HEK293 (cell line): ENCODE measurements around the gene ABTB2.
A peak's percentile ranks its signal among the peaks of the same experiment; 100 is the strongest.

Experiments used
- CTCF ChIA-PET: fragments of 350-600 bp; formaldehyde crosslinking; extraction: SDS; loops from one replicate; lab custom pipeline; 2021; ENCODE audit warnings: antibody characterized with exemption; lab: Yijun Ruan, JAX
- POLR2A ChIA-PET: fragments of 300-600 bp; formaldehyde crosslinking; extraction: SDS; loops from one replicate; lab custom pipeline; 2020; ENCODE audit warnings: antibody characterized with exemption, inconsistent platforms; lab: Yijun Ruan, JAX
- H3K27ac ChIP-seq: fragments of 200-500 bp; sonication (Bioruptor generic); 2 replicates; pipeline ENCODE4 v1.5.1; 2014; ENCODE audit warnings: low read depth, low read length, control low read depth, inconsistent platforms; ENCODE audit errors: extremely low read depth
- H3K36me3 ChIP-seq, 2 experiments: fragments of 200-500 bp in 1 of 2; sonication (Bioruptor generic) in 1 of 2; 1 replicate in 1 of 2; 2 replicates in 1 of 2; pipeline ENCODE4 v1.5.1; 2014 to 2017; ENCODE audit warnings: inconsistent platforms in 2 of 2, low read length in 2 of 2; ENCODE audit not compliant: control insufficient read depth in 2 of 2, insufficient read depth in 1 of 2
- H3K4me1 ChIP-seq: fragments of 200-500 bp; sonication (Bioruptor generic); 2 replicates; pipeline ENCODE4 v1.5.1; 2014; ENCODE audit warnings: mild to moderate bottlenecking, low read length, inconsistent platforms; ENCODE audit not compliant: control insufficient read depth, insufficient read depth
- H3K4me3 ChIP-seq: 2 replicates; pipeline ENCODE4 v1.5.1; 2011; ENCODE audit warnings: low read depth, mild to moderate bottlenecking, control low read depth, low read length, moderate library complexity
- H3K9me3 ChIP-seq: fragments of 200-500 bp; sonication (Bioruptor generic); 2 replicates; pipeline ENCODE4 v1.5.1; 2014; ENCODE audit warnings: low read depth, low read length, inconsistent platforms; ENCODE audit not compliant: control insufficient read depth, insufficient read depth
- KLF10 ChIP-seq: fragments of 450-650 bp; IDR thresholded peaks from 2 replicates; pipeline ENCODE4 v1.5.1; 2018; ENCODE audit warnings: missing biosample characterization, mild to moderate bottlenecking, missing genetic modification characterization
- KLF17 ChIP-seq: fragments of 450-650 bp; formaldehyde crosslinking; IDR thresholded peaks from 2 replicates; pipeline ENCODE4 v1.5.1; 2016; ENCODE audit warnings: missing biosample characterization, missing genetic modification characterization
- KLF9 ChIP-seq: fragments of 450-650 bp; formaldehyde crosslinking; IDR thresholded peaks from 2 replicates; pipeline ENCODE4 v1.5.1; 2016; ENCODE audit warnings: missing biosample characterization, missing genetic modification characterization, low read depth
- REST ChIP-seq: fragments of 450-650 bp; formaldehyde crosslinking; IDR thresholded peaks from 2 replicates; pipeline ENCODE4 v1.5.1; 2016; ENCODE audit warnings: missing biosample characterization, missing genetic modification characterization
- SP2 ChIP-seq: fragments of 450-650 bp; formaldehyde crosslinking; IDR thresholded peaks from 2 replicates; pipeline ENCODE4 v1.5.1; 2016; ENCODE audit warnings: missing biosample characterization, missing genetic modification characterization
- ZBTB10 ChIP-seq: fragments of 450-650 bp; formaldehyde crosslinking; IDR thresholded peaks from 2 replicates; pipeline ENCODE4 v1.5.1; 2016; ENCODE audit warnings: missing biosample characterization, missing genetic modification characterization
- ZBTB20 ChIP-seq: fragments of 450-650 bp; formaldehyde crosslinking; IDR thresholded peaks from 2 replicates; pipeline ENCODE4 v1.5.1; 2016; ENCODE audit warnings: missing biosample characterization, missing genetic modification characterization
- ZBTB48 ChIP-seq: fragments of 450-650 bp; formaldehyde crosslinking; IDR thresholded peaks from 2 replicates; pipeline ENCODE4 v1.5.1; 2016; ENCODE audit warnings: missing biosample characterization, missing genetic modification characterization
- ZFP37 ChIP-seq: fragments of 450-650 bp; formaldehyde crosslinking; IDR thresholded peaks from 2 replicates; pipeline ENCODE4 v1.5.1; 2016; ENCODE audit warnings: missing biosample characterization, missing genetic modification characterization
- ZFP69B ChIP-seq: fragments of 450-650 bp; formaldehyde crosslinking; IDR thresholded peaks from 2 replicates; pipeline ENCODE4 v1.5.1; 2016; ENCODE audit warnings: missing biosample characterization, missing genetic modification characterization
- ZNF211 ChIP-seq: fragments of 450-650 bp; formaldehyde crosslinking; IDR thresholded peaks from 2 replicates; pipeline ENCODE4 v1.5.1; 2016; ENCODE audit warnings: low read depth, missing biosample characterization, missing genetic modification characterization
- ZNF248 ChIP-seq: fragments of 450-650 bp; formaldehyde crosslinking; IDR thresholded peaks from 2 replicates; pipeline ENCODE4 v1.5.1; 2017; ENCODE audit warnings: missing biosample characterization, missing genetic modification characterization
- ZNF341 ChIP-seq: fragments of 450-650 bp; formaldehyde crosslinking; IDR thresholded peaks from 2 replicates; pipeline ENCODE4; 2016; ENCODE audit warnings: low read depth, missing biosample characterization, missing genetic modification characterization
- ZNF391 ChIP-seq: fragments of 450-650 bp; formaldehyde crosslinking; IDR thresholded peaks from 2 replicates; pipeline ENCODE4 v1.5.1; 2016; ENCODE audit warnings: low read depth, missing biosample characterization, missing genetic modification characterization, borderline replicate concordance
- ZNF426 ChIP-seq: fragments of 450-650 bp; formaldehyde crosslinking; IDR thresholded peaks from 2 replicates; pipeline ENCODE4 v1.5.1; 2017; ENCODE audit warnings: missing biosample characterization, missing genetic modification characterization, mild to moderate bottlenecking, inconsistent platforms, moderate library complexity
- ZNF501 ChIP-seq: fragments of 450-650 bp; formaldehyde crosslinking; IDR thresholded peaks from 2 replicates; pipeline ENCODE4 v1.5.1; 2016; ENCODE audit warnings: missing biosample characterization, missing genetic modification characterization
- ZNF530 ChIP-seq: fragments of 450-650 bp; formaldehyde crosslinking; IDR thresholded peaks from 2 replicates; pipeline ENCODE4 v1.5.1; 2016; ENCODE audit warnings: low read depth, missing biosample characterization, missing genetic modification characterization
- ZNF561 ChIP-seq: fragments of 450-650 bp; IDR thresholded peaks from 2 replicates; pipeline ENCODE4 v1.5.1; 2018; ENCODE audit warnings: missing biosample characterization, missing genetic modification characterization, borderline replicate concordance
- ZNF600 ChIP-seq: fragments of 450-650 bp; formaldehyde crosslinking; IDR thresholded peaks from 2 replicates; pipeline ENCODE4 v1.5.1; 2016; ENCODE audit warnings: missing biosample characterization, missing genetic modification characterization
- ZNF639 ChIP-seq: fragments of 450-650 bp; formaldehyde crosslinking; IDR thresholded peaks from 2 replicates; pipeline ENCODE4 v1.5.1; 2016; ENCODE audit warnings: missing biosample characterization, missing genetic modification characterization
- ZNF660 ChIP-seq: fragments of 450-650 bp; IDR thresholded peaks from 2 replicates; pipeline ENCODE4 v1.5.1; 2018; ENCODE audit warnings: missing biosample characterization, mild to moderate bottlenecking, missing genetic modification characterization
- ZNF692 ChIP-seq: fragments of 450-650 bp; formaldehyde crosslinking; IDR thresholded peaks from 2 replicates; pipeline ENCODE4 v1.5.1; 2016; ENCODE audit warnings: missing biosample characterization, missing genetic modification characterization
- ZNF704 ChIP-seq: fragments of 450-650 bp; formaldehyde crosslinking; IDR thresholded peaks from 2 replicates; pipeline ENCODE4 v1.5.1; 2016; ENCODE audit warnings: missing biosample characterization, missing genetic modification characterization
- ZNF837 ChIP-seq: fragments of 450-650 bp; formaldehyde crosslinking; IDR thresholded peaks from 2 replicates; pipeline ENCODE4 v1.5.1; 2016; ENCODE audit warnings: missing biosample characterization, missing genetic modification characterization
- ZNF843 ChIP-seq: fragments of 450-650 bp; formaldehyde crosslinking; IDR thresholded peaks from 2 replicates; pipeline ENCODE4 v1.5.1; 2016; ENCODE audit warnings: missing biosample characterization, missing genetic modification characterization
- ZSCAN16 ChIP-seq: fragments of 450-650 bp; formaldehyde crosslinking; IDR thresholded peaks from 2 replicates; pipeline ENCODE4 v1.5.1; 2016; ENCODE audit warnings: missing biosample characterization, missing genetic modification characterization

ABTB2 gene

GRCh38 chr11:34357701-34358257, at the start of gene ABTB2:
TSS of gene ABTB2 (minus strand) at chr11:34358010.
- no peaks in the 10 kb centered on the region for H3K9me3 ChIP-seq
- H3K4me3 ChIP-seq = peak within 1 kb of the TSS; percentile 69
- ChIA-PET POLR2A (interaction anchor here (0.6 to 4.1 kb wide), 36 partner anchors 11 to 1318 kb away, joined by 3 to 65 read pairs (median 4); partner anchors contain the start of genes CAPRIN1, CAT and NAT10), CTCF (interaction anchor here (0.7 to 2.5 kb wide), 15 partner anchors 9 to 370 kb away, joined by 3 to 25 read pairs (median 4); no protein-coding TSS in a partner anchor)
- peaks cover 3% of the 10 kb centered on the region; the same call in 1 of the 2 replicates for H3K4me1 ChIP-seq
- H3K36me3 ChIP-seq = no peaks in the 10 kb centered on the region
- peak within 1 kb of the TSS; percentile 85 for H3K27ac ChIP-seq
- TF ChIP-seq KLF10 (tag by site-specific recombination) = 0 out of 2 replicates have a peak, but pooled peaks have one; percentile 43
- no peak for TF ChIP-seq KLF17 (tag by site-specific recombination)
- TF ChIP-seq ZFP69B (tag by site-specific recombination) = no peak
- TF ChIP-seq ZNF501 = 0 out of 2 replicates have a peak, but pooled peaks have one; percentile 58
- TF ChIP-seq ZNF639 (tag by site-specific recombination) = no peak
- TF ChIP-seq ZNF391 (tag by site-specific recombination) = 0 out of 2 replicates have a peak, but pooled peaks have one; percentile 19
- TF ChIP-seq SP2 (tag by site-specific recombination) = peak; percentile 63
- peak; percentile 82 for TF ChIP-seq ZNF341 (tag by site-specific recombination)
- TF ChIP-seq ZFP37 = 0 out of 2 replicates have a peak, but pooled peaks have one; percentile 41
- TF ChIP-seq ZNF704 (tag by site-specific recombination) = peak; percentile 99
- TF ChIP-seq ZBTB10 (tag by site-specific recombination) = 0 out of 2 replicates have a peak, but pooled peaks have one; percentile 18
- TF ChIP-seq ZBTB20 (tag by site-specific recombination) = peak; percentile 46; the same call in 1 of the 2 replicates
- TF ChIP-seq ZNF692 = peak; percentile 22; the same call in 1 of the 2 replicates
- TF ChIP-seq KLF9 = peak; percentile 18; the same call in 1 of the 2 replicates
- TF ChIP-seq ZSCAN16 (tag by site-specific recombination) = peak; percentile 69; the same call in 1 of the 2 replicates
- 0 out of 2 replicates have a peak, but pooled peaks have one; percentile 16 for TF ChIP-seq ZNF561
- TF ChIP-seq ZNF843 (tag by site-specific recombination) = 0 out of 2 replicates have a peak, but pooled peaks have one; percentile 30
- peak; percentile 73 for TF ChIP-seq ZNF600 (tag by site-specific recombination)
- TF ChIP-seq ZNF211 = no peak
- TF ChIP-seq REST (tag by site-specific recombination) = 0 out of 2 replicates have a peak, but pooled peaks have one; percentile 11
- TF ChIP-seq ZNF248 (tag by site-specific recombination) = no peak
- no peak for TF ChIP-seq ZNF530 (tag by site-specific recombination)
- TF ChIP-seq ZNF426 = no peak
- no peak for TF ChIP-seq ZBTB48 (tag by site-specific recombination)
- 0 out of 2 replicates have a peak, but pooled peaks have one; percentile 61 for TF ChIP-seq ZNF837 (tag by site-specific recombination)
- peak; percentile 37; the same call in 1 of the 2 replicates for TF ChIP-seq ZNF660 (tag by site-specific recombination)
